Skeletal muscle cell (primary cell): ENCODE data around the gene HAGHL.

Experiments used
- DNase-seq: peaks from one replicate; pipeline ENCODE4 v3.0.0-alpha.2; 2010; ENCODE audit warnings: low read depth
- H3K4me3 ChIP-seq: 2 replicates; pipeline ENCODE4 v1.5.1; 2011; ENCODE audit warnings: low read depth, mild to moderate bottlenecking, control low read depth, low read length, moderate library complexity

Gene HAGHL

DNA sequence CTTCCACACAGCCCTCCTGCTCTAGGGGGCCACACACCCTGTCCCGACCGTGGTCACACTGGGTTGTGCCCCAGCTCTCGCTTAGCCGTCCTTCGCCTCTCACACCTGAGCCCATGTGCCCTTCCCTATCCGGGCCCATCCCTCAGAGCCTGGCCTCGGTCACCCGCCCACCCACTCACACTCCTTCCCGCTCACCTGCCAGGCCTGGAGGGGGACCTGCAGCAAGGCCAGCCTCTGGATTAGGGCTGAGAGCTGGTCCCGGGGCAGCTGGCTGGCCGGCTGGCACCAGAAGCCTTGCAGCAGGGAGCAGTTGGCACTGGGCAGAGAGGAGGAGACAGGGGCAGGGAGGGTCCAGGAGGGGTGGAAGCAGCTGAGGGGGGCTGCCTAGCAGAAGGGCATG lies 51.5 kb downstream of the HAGHL start:
- no peak overlapping the region for H3K4me3 ChIP-seq

DNA sequence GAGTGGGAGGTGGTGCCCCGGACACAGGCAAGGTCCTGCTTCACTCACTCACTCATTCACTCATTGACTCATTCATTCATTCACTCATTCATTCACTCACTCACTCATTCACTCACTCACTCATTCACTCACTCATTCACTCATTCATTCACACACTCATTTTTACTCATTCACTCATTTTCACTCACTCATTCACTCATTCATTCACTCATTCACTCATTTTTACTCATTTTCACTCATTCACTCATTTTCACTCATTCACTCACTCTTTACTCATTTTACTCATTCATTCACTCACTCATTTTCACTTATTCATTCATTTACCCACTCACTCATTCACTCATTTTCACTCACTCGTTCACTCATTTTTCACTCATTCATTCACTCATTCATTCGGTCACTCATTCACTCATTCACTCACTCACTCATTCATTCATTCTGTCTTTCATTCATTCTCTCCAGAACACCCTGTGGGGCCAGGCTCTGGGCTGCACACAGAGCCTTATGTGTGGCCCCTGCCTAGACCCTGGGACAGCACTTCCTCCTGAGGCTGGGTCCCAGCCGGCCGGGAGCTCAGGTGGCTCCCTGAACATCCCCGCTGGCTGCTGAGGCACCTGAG lies 52.1 kb downstream of the HAGHL start:
- no peak overlapping the region for H3K4me3 ChIP-seq
- no peak for DNase-seq

More for the DNA sequence above, 51.5 kb downstream of the HAGHL start:
- no peak for DNase-seq
